GM19324 (cell line): Measurements from ENCODE around the gene ASIC4.

Experiments used
- ATAC-seq: cut with Tn5 transposase; IDR thresholded peaks from one replicate; pipeline ENCODE4 v1.9.1; 2021; ENCODE audit warnings: mild to moderate bottlenecking, moderate library complexity; ENCODE audit not compliant: unreplicated experiment, low FRiP score

Gene ASIC4

GRCh38 chr2:219513787-219514186 is 495 bp upstream of the ASIC4 start:
- no peak for ATAC-seq

GRCh38 chr2:219514836-219515235 is 554 bp downstream of the ASIC4 start:
- no peak for ATAC-seq

DNA sequence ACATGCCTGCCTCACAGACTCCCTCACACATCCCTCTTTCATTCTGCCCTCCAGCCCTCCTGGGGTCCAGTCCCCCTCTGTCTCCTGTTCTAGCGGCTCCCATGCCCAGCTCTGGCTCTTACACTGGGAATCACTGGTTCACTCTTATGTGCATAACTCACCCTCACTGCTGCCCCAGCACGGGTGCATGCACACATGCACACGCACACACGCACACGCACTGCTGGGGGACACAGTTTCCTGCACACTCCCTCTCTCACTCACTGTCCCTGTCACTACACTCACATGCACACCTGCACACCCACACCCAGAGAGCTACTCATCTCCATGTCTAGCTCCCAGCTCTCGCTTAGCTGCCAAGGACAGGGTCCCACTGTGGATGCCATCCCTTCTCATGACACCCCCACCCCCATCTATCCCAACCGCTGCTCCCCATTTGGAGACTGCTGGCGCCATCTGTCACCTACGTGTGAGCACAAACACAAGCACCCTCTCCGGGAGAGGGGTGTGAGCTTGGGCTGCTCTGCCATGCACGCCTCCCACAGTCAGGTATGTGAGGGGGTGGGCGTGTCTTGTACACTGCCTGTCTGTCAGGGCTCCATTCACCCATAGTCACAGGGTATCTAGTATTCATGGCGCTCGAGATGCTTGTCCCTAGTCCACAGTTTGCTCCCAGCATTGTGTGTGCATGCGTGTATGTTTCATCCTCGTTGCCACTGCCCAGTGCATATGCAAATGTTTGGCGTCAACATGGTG is 1.8 kb downstream of the ASIC4 start:
- no peak for ATAC-seq

DNA sequence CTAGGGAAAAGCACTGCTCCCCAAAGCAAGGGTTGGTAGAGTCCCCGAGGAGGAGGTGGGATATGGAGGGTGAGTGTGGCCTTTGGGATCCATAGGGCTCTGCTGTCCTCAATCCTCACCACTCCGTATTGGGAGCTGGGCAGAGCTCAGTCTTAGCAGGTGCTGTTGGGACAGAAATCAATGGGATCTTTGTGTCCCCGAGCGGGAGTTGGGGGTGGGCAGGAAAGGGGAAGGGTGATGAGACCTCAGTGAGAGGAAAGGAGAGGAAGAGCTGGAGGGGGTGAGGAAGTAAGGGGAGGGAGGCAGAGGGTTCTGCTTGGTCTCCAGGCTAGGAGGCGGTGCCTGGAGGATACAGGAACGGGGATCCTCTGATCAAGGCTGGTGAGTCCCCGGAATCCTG is 2.6 kb downstream of the ASIC4 start:
- no peak for ATAC-seq

- ATAC-seq: no peak
Observed at GRCh38 chr2:219517954-219518778, 3.9 kb downstream of the ASIC4 start.

DNA sequence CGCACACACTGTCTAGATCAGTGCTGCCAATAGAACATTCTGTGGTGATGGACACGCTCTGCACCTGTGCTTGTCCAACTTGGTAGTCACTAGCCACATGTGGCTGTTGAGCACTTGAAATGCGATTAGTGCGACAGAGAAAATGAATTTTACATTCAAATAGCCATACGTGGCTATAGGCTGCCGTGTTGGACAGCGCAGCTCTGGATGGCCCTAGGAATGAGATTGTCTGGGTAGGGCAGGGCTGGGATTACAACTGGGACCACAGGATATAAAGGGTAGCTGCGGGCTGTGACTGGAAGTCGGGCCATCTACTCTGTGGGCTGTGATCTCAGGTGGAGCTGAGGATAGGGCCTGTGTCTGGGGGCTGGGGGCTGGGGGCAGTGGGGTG is 5.2 kb downstream of the ASIC4 start:
- no peak for ATAC-seq

GRCh38 chr2:219520079-219520478 is 5.8 kb downstream of the ASIC4 start:
- ATAC-seq: no peak

DNA sequence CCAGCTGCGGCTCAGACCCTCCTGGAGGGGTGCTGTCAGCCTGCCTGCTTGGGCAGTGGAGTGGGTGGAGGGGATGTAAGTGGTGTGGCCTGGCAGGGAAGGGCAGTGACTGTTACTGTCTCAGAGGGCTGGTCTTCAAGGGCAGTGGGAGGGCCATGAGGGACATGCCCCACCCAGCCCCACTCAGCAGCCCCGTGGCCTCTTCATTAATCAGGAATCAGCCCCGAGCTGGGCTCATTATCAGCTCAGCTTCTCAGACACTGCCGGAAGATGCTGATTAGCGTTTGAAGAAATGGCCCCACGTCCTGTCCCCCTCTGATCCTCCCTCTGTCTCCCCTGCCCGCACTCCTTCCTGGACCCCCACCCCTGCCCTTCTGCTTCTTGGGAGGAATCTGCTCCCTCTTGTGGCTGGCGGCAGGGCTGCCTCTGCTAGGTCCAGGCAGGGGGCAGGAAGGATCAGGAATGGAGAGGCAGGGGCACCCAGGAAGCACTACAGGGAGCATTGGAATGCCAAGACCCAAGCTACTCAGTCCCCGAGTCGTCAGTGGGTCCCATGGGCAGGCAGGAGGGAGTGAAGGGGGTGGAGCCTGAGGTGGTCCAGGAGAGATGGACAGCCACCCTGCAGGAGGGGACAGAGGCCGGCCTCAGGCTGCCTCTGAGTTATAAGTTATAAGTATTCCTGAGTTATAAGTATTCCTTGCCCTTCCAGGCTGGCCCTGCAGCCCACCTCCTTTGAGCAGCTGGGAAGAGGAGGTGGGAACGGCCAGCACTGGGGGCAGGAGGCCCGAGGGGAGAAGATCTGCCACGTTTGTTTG is 7.0 kb downstream of the ASIC4 start:
- ATAC-seq: no peak

GRCh38 chr2:219522111-219523030 is 8.1 kb downstream of the ASIC4 start:
- no peak for ATAC-seq

DNA sequence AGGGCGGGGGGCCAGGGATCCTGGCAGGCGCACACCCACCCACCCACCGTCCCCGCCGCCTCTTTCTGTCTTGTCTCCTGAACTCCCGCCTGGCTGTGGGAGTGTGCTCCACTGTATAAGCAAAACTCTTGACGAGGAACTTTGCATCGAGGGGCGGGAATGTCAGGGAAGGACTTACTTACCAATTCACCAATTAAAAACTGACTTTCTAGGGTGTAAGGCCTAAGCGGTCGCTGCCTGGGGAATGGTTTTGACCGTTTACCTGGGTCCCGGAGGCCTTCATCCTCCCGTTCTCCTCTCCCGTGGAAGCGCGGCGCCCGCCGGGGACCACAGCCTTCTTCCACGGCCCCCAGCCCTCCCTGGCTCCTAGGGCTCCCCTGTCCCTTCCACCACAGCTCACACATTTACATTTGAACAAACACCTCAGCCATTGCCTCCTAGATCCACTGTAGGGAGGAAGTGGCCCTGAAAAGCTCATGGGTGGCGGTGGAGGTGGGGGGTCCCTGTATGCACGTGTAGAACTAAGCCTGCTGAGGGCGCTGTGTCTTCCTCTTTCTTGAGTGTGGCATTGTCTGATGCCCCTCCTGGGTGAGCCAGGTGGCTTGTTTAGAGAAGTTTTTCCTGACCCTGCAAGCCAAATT is 8.9 kb downstream of the ASIC4 start:
- no peak for ATAC-seq

DNA sequence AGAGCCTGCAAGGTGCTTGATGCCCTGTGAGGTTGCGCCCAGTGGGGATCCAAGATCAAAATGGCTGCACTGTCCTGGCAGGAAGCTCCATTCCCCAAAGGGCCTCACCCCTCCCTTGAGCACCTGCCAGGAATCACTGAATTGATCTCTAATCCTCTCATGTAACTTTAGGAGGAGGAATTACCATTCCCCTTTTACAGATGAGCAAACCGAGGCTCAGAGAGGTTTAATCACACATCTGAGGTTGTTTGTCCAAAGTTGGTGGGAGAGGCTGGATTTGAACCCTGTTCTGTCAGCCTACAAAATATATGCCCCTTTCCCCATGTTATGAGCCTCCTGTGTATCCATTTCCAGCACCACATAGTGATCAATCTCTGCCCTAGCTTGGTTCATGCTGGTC is 10.5 kb downstream of the ASIC4 start:
- no peak for ATAC-seq

GRCh38 chr2:219525533-219526232 is 11.4 kb downstream of the ASIC4 start:
- no peak for ATAC-seq

GRCh38 chr2:219526320-219527075 is 12.2 kb downstream of the ASIC4 start:
- ATAC-seq: no peak

DNA sequence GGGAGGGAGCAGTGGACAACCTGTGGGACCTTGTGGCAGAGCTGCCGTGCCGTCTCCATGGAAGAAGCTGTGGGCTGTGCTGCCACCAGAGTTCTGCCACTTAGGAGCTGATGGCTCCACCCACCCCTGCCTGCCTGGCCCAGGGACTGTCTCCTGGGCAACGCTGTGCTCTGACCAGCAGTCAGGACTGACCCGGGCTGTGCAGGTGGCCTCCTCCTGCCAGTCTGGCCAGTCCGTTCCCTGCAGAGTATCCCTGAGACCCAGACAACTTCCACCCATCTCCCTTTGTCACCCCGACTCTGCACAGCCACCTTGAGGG is 12.8 kb downstream of the ASIC4 start:
- ATAC-seq: no peak

DNA sequence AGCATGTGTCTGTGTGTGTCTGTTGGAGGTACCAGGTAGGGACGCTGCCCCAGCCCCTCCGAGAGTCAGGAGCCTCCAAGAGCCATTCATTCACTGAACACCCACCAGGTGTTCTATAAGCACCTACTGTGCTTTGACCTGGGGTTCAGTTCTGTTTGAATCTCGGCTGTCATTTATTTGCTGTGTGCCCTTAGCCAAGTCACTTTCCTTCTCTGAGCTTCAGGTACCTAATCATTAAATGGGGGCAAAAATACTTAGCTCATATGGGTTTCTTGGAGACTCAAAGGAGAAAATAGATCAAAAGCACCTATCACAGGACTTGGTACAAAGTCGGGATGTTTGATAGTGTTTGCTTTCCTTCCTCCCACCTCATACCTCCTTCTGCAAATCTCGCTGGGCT is 13.2 kb downstream of the ASIC4 start:
- no peak for ATAC-seq

DNA sequence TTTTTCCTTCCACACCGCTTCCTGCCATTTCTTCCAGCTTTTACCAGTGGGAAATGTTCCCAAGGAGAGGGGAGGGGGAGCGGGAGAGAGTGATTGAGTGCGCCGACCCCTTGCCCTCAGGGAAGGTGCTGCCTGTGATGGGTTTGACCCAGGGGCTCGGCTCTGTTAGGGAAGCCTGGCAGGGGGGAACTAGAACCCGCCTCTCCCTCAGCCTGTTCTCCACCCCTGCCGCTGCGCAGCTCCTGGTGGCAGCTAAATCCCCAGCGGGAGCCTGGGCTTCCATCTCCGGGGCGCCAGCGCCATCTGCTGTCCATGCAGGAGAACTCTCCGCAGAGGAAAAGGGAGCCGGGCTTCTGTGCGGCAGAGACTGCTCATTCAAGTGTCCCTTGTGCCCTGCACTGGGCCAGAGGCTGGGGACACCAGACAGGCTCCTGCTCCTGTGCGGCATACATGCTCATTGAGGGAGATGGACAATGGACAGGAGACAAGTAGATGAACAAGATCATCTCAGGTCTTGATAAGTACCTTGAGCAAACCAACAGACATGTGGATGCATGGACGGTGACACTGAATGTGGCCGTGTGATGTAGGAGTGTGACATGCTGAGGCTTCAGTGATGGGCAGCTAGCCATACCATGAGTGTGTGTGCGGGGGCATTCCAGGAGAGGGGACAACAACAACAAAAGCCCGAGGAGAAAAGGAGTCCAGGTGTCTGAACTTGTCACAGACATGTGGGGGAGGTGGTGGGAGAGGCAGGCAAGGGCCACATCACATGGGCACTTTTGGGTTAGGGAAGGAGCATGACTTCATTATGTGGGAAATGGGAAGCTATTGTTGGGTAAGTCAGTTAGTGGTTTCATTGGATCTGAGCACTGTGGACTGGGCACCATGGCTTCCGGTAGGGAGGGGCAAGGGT is 16.0 kb downstream of the ASIC4 start:
- no peak for ATAC-seq

- no peak for ATAC-seq
Observed at GRCh38 chr2:219531639-219532377, 17.5 kb downstream of the ASIC4 start.
